Left kidney (tissue), 2 donors: ENCODE data around the gene MBTPS2. TPM values are rescaled to one million over a fixed set of nuclear protein-coding genes. Genes with fewer than 3 reads are reported as not detected.
A peak's percentile ranks its signal among the peaks of the same experiment; 100 is the strongest.
"Not testable (repeated sequence)": the region's sequence is repeated elsewhere in the genome, so short reads cannot be mapped to it uniquely, and the experiment has no call there.

Experiments
- DNase-seq: peaks from one replicate; pipeline ENCODE4 v3.0.0-alpha.2; 2013
- polyA plus RNA-seq: library from polyadenylated mRNA; unstranded; fragments of 120-200 nt; gene quantifications from one replicate; pipeline ENCODE4 v1.2.1, GENCODE V29; 2013; ENCODE audit not compliant: insufficient read length

Gene MBTPS2
- polyA plus RNA-seq, 1 donor, result 35.2 TPM

- DNase-seq, result no peak
Observed at GRCh38 chrX:21853578-21853977, 14.2 kb downstream of the MBTPS2 start.

- DNase-seq, result no peak
Observed at GRCh38 chrX:21855937-21856415, 16.6 kb downstream of the MBTPS2 start, which contains the start of gene YY2. YY2 (plus strand) TSS chrX:21855987; CDS start chrX:21856485, 498 bp downstream.

- no peak for DNase-seq
Observed at GRCh38 chrX:21856504-21856903, 17.1 kb downstream of the MBTPS2 start.

- DNase-seq, result no peak
Observed at GRCh38 chrX:21863241-21863640, 23.8 kb downstream of the MBTPS2 start.

GRCh38 chrX:21865436-21865835, 26.0 kb downstream of the MBTPS2 start:
- DNase-seq, result no peak

GRCh38 chrX:21870494-21870893, 31.1 kb downstream of the MBTPS2 start:
- no peak for DNase-seq

- no peak for DNase-seq
Observed at GRCh38 chrX:21873063-21873775, 33.8 kb downstream of the MBTPS2 start.

GRCh38 chrX:21874182-21874581, 34.8 kb downstream of the MBTPS2 start:
- DNase-seq, result not testable (repeated sequence)

- no peak for DNase-seq
Observed at GRCh38 chrX:21875013-21875412, 35.6 kb downstream of the MBTPS2 start.

GRCh38 chrX:21881881-21882574, 42.6 kb downstream of the MBTPS2 start:
- DNase-seq, result no peak

- DNase-seq, result no peak
Observed at GRCh38 chrX:21883258-21883657, 43.8 kb downstream of the MBTPS2 start.

GRCh38 chrX:21885568-21885967, 46.2 kb downstream of the MBTPS2 start:
- DNase-seq, result no peak

- no peak for DNase-seq
Observed at GRCh38 chrX:21905313-21905712, 65.9 kb downstream of the MBTPS2 start.

- DNase-seq, result no peak
Observed at GRCh38 chrX:21905953-21906352, 66.5 kb downstream of the MBTPS2 start.

GRCh38 chrX:21907260-21907659, 67.8 kb downstream of the MBTPS2 start:
- DNase-seq, result peak; percentile 26

- DNase-seq, result no peak
Observed at GRCh38 chrX:21911481-21911880, 72.1 kb downstream of the MBTPS2 start.

GRCh38 chrX:21912220-21912619, 72.8 kb downstream of the MBTPS2 start:
- DNase-seq, result no peak

GRCh38 chrX:21912989-21913388, 73.6 kb downstream of the MBTPS2 start:
- no peak for DNase-seq

GRCh38 chrX:21926116-21926515, 86.7 kb downstream of the MBTPS2 start:
- no peak for DNase-seq

- DNase-seq, result no peak
Observed at GRCh38 chrX:21926527-21927278, 87.3 kb downstream of the MBTPS2 start.

- no peak for DNase-seq
Observed at GRCh38 chrX:21929209-21929608, 89.8 kb downstream of the MBTPS2 start.

GRCh38 chrX:21930986-21931385, 91.6 kb downstream of the MBTPS2 start:
- no peak for DNase-seq
